Activated naive CD4-positive, alpha-beta T cell treated with anti-CD3 and anti-CD28 coated beads, Interleukin-2, amount 50 U/mL, for 72 hours (primary cell): Measurements from ENCODE around the gene NPB. TPM values are rescaled to one million over a fixed set of nuclear protein-coding genes. Genes with fewer than 3 reads are reported as not detected.

Experiments
- ATAC-seq, 2 donors: fragments of 150-1000 bp; cut with Tn5 transposase; 2 replicates each; pipeline ENCODE4 v1.10.0; 2021; ENCODE audit warnings: mild to moderate bottlenecking in 2 of 2, moderate library complexity in 2 of 2
- DNase-seq, 2 donors: peaks; one replicate each; pipeline ENCODE4 v3.0.0; 2021 to 2022; ENCODE audit warnings: low spot score in 2 of 2
- H3K27ac Mint-ChIP-seq, 2 donors: one replicate each; pipeline ENCODE4 v1.8.0; 2022; ENCODE audit warnings: mild to moderate bottlenecking in 2 of 2, mixed read lengths in 2 of 2
- H3K36me3 Mint-ChIP-seq, 2 donors: one replicate each; pipeline ENCODE4 v1.8.0; 2022; ENCODE audit warnings: mixed read lengths in 2 of 2
- H3K9me3 Mint-ChIP-seq, 2 donors: one replicate each; pipeline ENCODE4 v1.8.0; 2022; ENCODE audit warnings: mixed read lengths in 2 of 2
- total RNA-seq, 2 donors: library from RNA; stranded (reverse); gene quantifications; one replicate each; pipeline ENCODE4 v1.2.3, GENCODE V29; 2022

NPB gene
- total RNA-seq, result under 1 TPM in 1 of 2 donors, not detected in 1; 0.27 TPM

GRCh38 chr17:81902023-81902652 lies at the start of gene NPB:
Gene NPB (plus strand): TSS chr17:81902238. CDS start chr17:81902278, 40 bp downstream.
- no peak for DNase-seq
- ATAC-seq, result peak; percentile 43 to 50
- H3K27ac Mint-ChIP-seq, result no peak within 1 kb of the TSS

GRCh38 chr17:81854974-81855774 lies 46.9 kb upstream of the NPB start:
- DNase-seq (no peak), ATAC-seq (peak in 1 of 2 donors; percentile 16)
- H3K36me3 Mint-ChIP-seq, result peaks cover 27 to 44% of the 10 kb centered on the region in 2 donors
- no peak overlapping the region for H3K27ac Mint-ChIP-seq
- H3K9me3 Mint-ChIP-seq, result no peaks in the 10 kb centered on the region

More at GRCh38 chr17:81902023-81902652, at the start of gene NPB:
- Mint-ChIP-seq H3K9me3 (no peaks in the 10 kb centered on the region), H3K36me3 (peaks cover 14 to 18% of the 10 kb centered on the region in 2 donors)

GRCh38 chr17:81858170-81858966 lies 43.7 kb upstream of the NPB start:
- peaks cover 26 to 47% of the 10 kb centered on the region in 2 donors for H3K36me3 Mint-ChIP-seq
- H3K27ac Mint-ChIP-seq, result peak overlapping the region in 1 of 2 donors; percentile 98
- ATAC-seq, result no peak
- no peak for DNase-seq
- H3K9me3 Mint-ChIP-seq, result no peaks in the 10 kb centered on the region

- no peaks in the 10 kb centered on the region for H3K9me3 Mint-ChIP-seq
- DNase-seq, result no peak
- no peak for ATAC-seq
- H3K36me3 Mint-ChIP-seq, result peaks cover 28 to 48% of the 10 kb centered on the region in 2 donors
- peak overlapping the region; percentile 77 to 98 for H3K27ac Mint-ChIP-seq
Measured at GRCh38 chr17:81858967-81859905, 42.8 kb upstream of the NPB start.

GRCh38 chr17:81859906-81860755 lies 41.9 kb upstream of the NPB start, which contains the start of gene P4HB:
Gene P4HB (minus strand): TSS chr17:81860535. CDS start chr17:81860471, 64 bp downstream.
- ATAC-seq (no peak), DNase-seq (peak in 1 of 2 donors; percentile 95)
- Mint-ChIP-seq H3K36me3 (peaks cover 28 to 48% of the 10 kb centered on the region in 2 donors), H3K9me3 (no peaks in the 10 kb centered on the region), H3K27ac (peak within 1 kb of the TSS; percentile 96 to 98)

GRCh38 chr17:81860756-81861568 lies 41.1 kb upstream of the NPB start:
- ATAC-seq (peak; percentile 87 to 90), DNase-seq (peak; percentile 99 to 100)
- Mint-ChIP-seq H3K27ac (peak overlapping the region; percentile 96 to 98), H3K36me3 (peaks cover 28 to 42% of the 10 kb centered on the region in 2 donors), H3K9me3 (no peaks in the 10 kb centered on the region)

GRCh38 chr17:81863123-81863675 lies 38.8 kb upstream of the NPB start:
- DNase-seq (no peak), ATAC-seq (no peak)
- no peaks in the 10 kb centered on the region for H3K9me3 Mint-ChIP-seq
- peak overlapping the region; percentile 68 to 97 for H3K27ac Mint-ChIP-seq
- H3K36me3 Mint-ChIP-seq, result peaks cover 23 to 31% of the 10 kb centered on the region in 2 donors

- ATAC-seq, result no peak
- Mint-ChIP-seq H3K36me3 (peaks cover 22 to 30% of the 10 kb centered on the region in 2 donors), H3K9me3 (no peaks in the 10 kb centered on the region), H3K27ac (peak overlapping the region; percentile 82 to 92)
- DNase-seq, result no peak
Measured at GRCh38 chr17:81863833-81864768, 37.9 kb upstream of the NPB start.

GRCh38 chr17:81865358-81865732 lies 36.7 kb upstream of the NPB start:
- DNase-seq (no peak), ATAC-seq (no peak)
- H3K9me3 Mint-ChIP-seq, result no peaks in the 10 kb centered on the region
- H3K36me3 Mint-ChIP-seq, result peaks cover 23 to 31% of the 10 kb centered on the region in 2 donors
- peak overlapping the region; percentile 68 to 82 for H3K27ac Mint-ChIP-seq

- ATAC-seq (no peak), DNase-seq (no peak)
- Mint-ChIP-seq H3K27ac (peak overlapping the region; percentile 77 to 82), H3K9me3 (no peaks in the 10 kb centered on the region), H3K36me3 (peaks cover 25 to 31% of the 10 kb centered on the region in 2 donors)
Measured at GRCh38 chr17:81865733-81866439, 36.2 kb upstream of the NPB start.

GRCh38 chr17:81866440-81867169 lies 35.4 kb upstream of the NPB start:
- peak overlapping the region; percentile 82 to 85 for H3K27ac Mint-ChIP-seq
- ATAC-seq, result no peak
- peaks cover 20 to 28% of the 10 kb centered on the region in 2 donors for H3K36me3 Mint-ChIP-seq
- no peak for DNase-seq
- H3K9me3 Mint-ChIP-seq, result no peaks in the 10 kb centered on the region
